Gastrocnemius medialis (tissue), 4 donors: ENCODE data around the gene SCAP. TPM values are rescaled to one million over a fixed set of nuclear protein-coding genes. Genes with fewer than 3 reads are reported as not detected.

Source experiments
- ATAC-seq, 2 donors: fragments of 150-250 bp; one replicate each; pipeline ENCODE4 v1.9.1; 2016
- DNase-seq, 2 donors: peaks; one replicate each; pipeline ENCODE4 v3.0.0-alpha.2; 2019
- H3K27ac ChIP-seq, 4 donors: fragments of 200-600 bp; sonication (generic); 1 replicate in 1 of 4; 2 replicates in 3 of 4; pipeline ENCODE4 v1.5.1; 2016 to 2018; ENCODE audit warnings: mild to moderate bottlenecking in 2 of 4, moderate library complexity in 1 of 4
- H3K27me3 ChIP-seq, 3 donors: fragments of 200-600 bp; sonication (generic) in 2 of 3; 1 replicate in 1 of 3; 2 replicates in 2 of 3; pipeline versions ENCODE4 v1.5.1 to v1.6.0; 2016 to 2019; ENCODE audit warnings: mild to moderate bottlenecking in 1 of 3, moderate library complexity in 1 of 3
- H3K36me3 ChIP-seq, 2 donors: fragments of 200-600 bp; sonication (generic) in 1 of 2; one replicate each; pipeline ENCODE4 v1.5.1; 2017 to 2018
- H3K4me1 ChIP-seq, 2 donors: fragments of 200-600 bp; sonication (generic) in 1 of 2; one replicate each; pipeline ENCODE4 v1.5.1; 2016 to 2017; ENCODE audit warnings: mild to moderate bottlenecking in 2 of 2
- H3K4me3 ChIP-seq, 4 donors: fragments of 200-600 bp; sonication (generic) in 3 of 4; 1 replicate in 1 of 4; 2 replicates in 3 of 4; pipeline ENCODE4 v1.5.1; 2016 to 2019; ENCODE audit warnings: mild to moderate bottlenecking in 2 of 4
- H3K9me3 ChIP-seq, 3 donors: fragments of 200-600 bp; sonication (generic) in 2 of 3; 1 replicate in 1 of 3; 2 replicates in 2 of 3; pipeline ENCODE4 v1.5.1; 2016 to 2019
- CTCF ChIP-seq, 5 experiments: fragments of 450-650 bp in 3 of 5; fragments of 200-600 bp in 2 of 5; sonication (generic) in 2 of 5; IDR thresholded peaks in 4 of 5; conservative IDR thresholded peaks in 1 of 5; 1 replicate in 4 of 5; 2 replicates in 1 of 5; pipeline ENCODE4 v1.5.1; 2016 to 2019; ENCODE audit warnings: antibody characterized with exemption in 5 of 5, mild to moderate bottlenecking in 3 of 5, moderate library complexity in 3 of 5
- POLR2A ChIP-seq, 2 donors: fragments of 450-650 bp; IDR thresholded peaks; one replicate each; pipeline ENCODE4 v1.6.1; 2017; ENCODE audit warnings: antibody characterized with exemption in 2 of 2, mild to moderate bottlenecking in 2 of 2, moderate library complexity in 2 of 2
- in situ Hi-C, 4 donors: fragments of 200-750 bp; cut with MboI; loops; one replicate each; pipeline versions ENCODE4 v1.15.0 to v1.8.0; 2017; ENCODE audit warnings: low sequenced_read_pairs in 4 of 4
- intact Hi-C: fragments of 100-400 bp; cut with DNase I; formaldehyde crosslinking; loops from one replicate; pipeline ENCODE4 v1.15.1; 2023; ENCODE audit warnings: low total_unique reads
- total RNA-seq, 4 donors: library from RNA; depleted of rRNA; stranded (reverse); fragments of >200 nt; gene quantifications; one replicate each; pipeline versions ENCODE4 v1.1.0 to v1.2.3, GENCODE V29; 2016

The SCAP gene
- total RNA-seq, 4 donors from 2014 or later = 38.2 to 48.1 (median 42.8) TPM

- in situ Hi-C loops = loop anchor here (5.0 to 10.0 kb wide), 3 partner anchors 53 to 58 kb away; partner anchors contain the start of gene SCAP (in 2 of the 4)
- no peaks in the 10 kb centered on the region for H3K9me3 ChIP-seq
- DNase-seq (no peak), ATAC-seq (no peak)
- peaks cover 10% of the 10 kb centered on the region in 2 donors for H3K4me1 ChIP-seq
- TF ChIP-seq POLR2A (IDR thresholded peaks at IDR 0.05) (no peak), CTCF (IDR thresholded peaks at IDR 0.05 in 4 of 5, conservative IDR thresholded peaks at IDR 0.05 in 1 of 5) (no peak)
- H3K36me3 ChIP-seq = peaks cover 0 to 57% of the 10 kb centered on the region in 2 donors
- H3K4me3 ChIP-seq = no peak overlapping the region
- intact Hi-C loops = no loop called here
- H3K27me3 ChIP-seq = no peaks in the 10 kb centered on the region
- H3K27ac ChIP-seq = no peak overlapping the region
Measured at GRCh38 chr3:47419083-47420043, 56.4 kb downstream of the SCAP start.

GRCh38 chr3:47418167-47419082 lies 57.3 kb downstream of the SCAP start:
- Histone ChIP-seq H3K4me1 (peaks cover 10% of the 10 kb centered on the region in 2 donors), H3K36me3 (peaks cover 0 to 63% of the 10 kb centered on the region in 2 donors), H3K9me3 (no peaks in the 10 kb centered on the region), H3K27me3 (no peaks in the 10 kb centered on the region), H3K4me3 (no peak overlapping the region), H3K27ac (no peak overlapping the region)
- intact Hi-C loops = no loop called here
- ATAC-seq (no peak), DNase-seq (no peak)
- in situ Hi-C loops = no loop called here
- TF ChIP-seq POLR2A (IDR thresholded peaks at IDR 0.05) (no peak), CTCF (IDR thresholded peaks at IDR 0.05 in 4 of 5, conservative IDR thresholded peaks at IDR 0.05 in 1 of 5) (no peak)

GRCh38 chr3:47416041-47416440 lies 59.7 kb downstream of the SCAP start:
- Histone ChIP-seq H3K27ac (no peak overlapping the region), H3K9me3 (no peaks in the 10 kb centered on the region), H3K27me3 (no peaks in the 10 kb centered on the region), H3K36me3 (peaks cover 0 to 76% of the 10 kb centered on the region in 2 donors), H3K4me1 (peaks cover 0 to under 1% of the 10 kb centered on the region in 2 donors), H3K4me3 (no peak overlapping the region)
- in situ Hi-C loops (no loop called here), intact Hi-C loops (no loop called here)
- no peak for DNase-seq
- ATAC-seq = no peak
- no peak for TF ChIP-seq POLR2A (IDR thresholded peaks at IDR 0.05)
- no peak for TF ChIP-seq CTCF (IDR thresholded peaks at IDR 0.05 in 4 of 5, conservative IDR thresholded peaks at IDR 0.05 in 1 of 5)

GRCh38 chr3:47414666-47415587 lies 60.8 kb downstream of the SCAP start:
- no peaks in the 10 kb centered on the region for H3K4me1 ChIP-seq
- no peak for DNase-seq
- no peak for ATAC-seq
- no peak overlapping the region for H3K27ac ChIP-seq
- TF ChIP-seq POLR2A (IDR thresholded peaks at IDR 0.05) (no peak), CTCF (IDR thresholded peaks at IDR 0.05 in 4 of 5, conservative IDR thresholded peaks at IDR 0.05 in 1 of 5) (no peak)
- in situ Hi-C loops = no loop called here
- no peak overlapping the region for H3K4me3 ChIP-seq
- no peaks in the 10 kb centered on the region for H3K9me3 ChIP-seq
- H3K36me3 ChIP-seq = peaks cover 0 to 78% of the 10 kb centered on the region in 2 donors
- intact Hi-C loops = no loop called here
- H3K27me3 ChIP-seq = no peaks in the 10 kb centered on the region
